AG09319 (cell line): Measurements from ENCODE around the gene NXN.

Experiments used
- DNase-seq: peaks from one replicate; pipeline ENCODE4 v3.0.0-alpha.2; 2010; ENCODE audit warnings: low read depth; ENCODE audit errors: extremely low read depth
- CTCF ChIP-seq: IDR thresholded peaks from 2 replicates; pipeline ENCODE4 v1.5.1; 2011; ENCODE audit warnings: low read depth, mild to moderate bottlenecking, inconsistent platforms, low read length, moderate library complexity

Gene NXN

GRCh38 chr17:885971-886571 is 93.5 kb downstream of the NXN start:
- no peak for DNase-seq
- TF ChIP-seq CTCF = no peak

GRCh38 chr17:883586-883962 is 96.0 kb downstream of the NXN start:
- no peak for DNase-seq
- TF ChIP-seq CTCF = no peak

GRCh38 chr17:882827-883585 is 96.6 kb downstream of the NXN start:
- no peak for TF ChIP-seq CTCF
- no peak for DNase-seq

GRCh38 chr17:881778-882177 is 97.8 kb downstream of the NXN start:
- no peak for DNase-seq

GRCh38 chr17:880443-881269 is 98.9 kb downstream of the NXN start:
- TF ChIP-seq CTCF = no peak
- DNase-seq = no peak

More at GRCh38 chr17:881778-882177, 97.8 kb downstream of the NXN start:
- TF ChIP-seq CTCF = no peak

- TF ChIP-seq CTCF = peak; percentile 55
- DNase-seq = no peak
Observed at GRCh38 chr17:879546-880442, 99.8 kb downstream of the NXN start.
